MCF 10A (cell line): ENCODE results near the gene LKAAEAR1. TPM values are rescaled to one million over a fixed set of nuclear protein-coding genes. Genes with fewer than 3 reads are reported as not detected.
"Not testable (repeated sequence)": the region's sequence is repeated elsewhere in the genome, so short reads cannot be mapped to it uniquely, and the experiment has no call there.

Source experiments
- BruUV-seq: library from RNA; stranded (reverse); fragments of 400-500 nt; replicated peaks from 2 replicates; lab custom pipeline; 2021; lab: Mats Ljungman, UMichigan
- CTCF ChIA-PET: fragments of 300-600 bp; sonication (Branson Sonifier 250); formaldehyde crosslinking; extraction: SDS; loops from one replicate; lab custom pipeline; 2021; ENCODE audit warnings: antibody characterized with exemption, inconsistent platforms; lab: Yijun Ruan, JAX
- POLR2A ChIA-PET: fragments of 300-600, 350-650 bp; sonication (Branson Sonifier 250); formaldehyde crosslinking; extraction: SDS; loops from one replicate; lab custom pipeline; 2020; ENCODE audit warnings: antibody characterized with exemption, inconsistent platforms; lab: Yijun Ruan, JAX
- DNase-seq: peaks from one replicate; pipeline ENCODE4 v3.0.0-alpha.2; 2018; ENCODE audit not compliant: unreplicated experiment
- H3K27ac Mint-ChIP-seq: one replicate; pipeline ENCODE4 v1.8.0; 2022; ENCODE audit warnings: mild to moderate bottlenecking, low read depth, mixed read lengths; ENCODE audit not compliant: unreplicated experiment
- H3K27me3 Mint-ChIP-seq: one replicate; pipeline ENCODE4 v1.8.0; 2022; ENCODE audit warnings: mixed read lengths; ENCODE audit not compliant: insufficient read depth, unreplicated experiment
- H3K36me3 Mint-ChIP-seq: one replicate; pipeline ENCODE4 v1.8.0; 2022; ENCODE audit warnings: mild to moderate bottlenecking, moderate library complexity, mixed read lengths; ENCODE audit not compliant: insufficient read depth, unreplicated experiment
- H3K4me1 Mint-ChIP-seq: one replicate; pipeline ENCODE4 v1.8.0; 2022; ENCODE audit warnings: mixed read lengths; ENCODE audit not compliant: insufficient read depth, unreplicated experiment
- H3K4me3 Mint-ChIP-seq: one replicate; pipeline ENCODE4 v1.8.0; 2022; ENCODE audit warnings: mild to moderate bottlenecking, moderate library complexity, mixed read lengths; ENCODE audit not compliant: unreplicated experiment
- H3K9me3 Mint-ChIP-seq: one replicate; pipeline ENCODE4 v1.8.0; 2022; ENCODE audit warnings: mixed read lengths; ENCODE audit not compliant: unreplicated experiment
- CTCF ChIP-seq: fragments of 200-600 bp; IDR thresholded peaks from one replicate; pipeline ENCODE4 v1.8.0; 2022; ENCODE audit warnings: antibody characterized with exemption, mild to moderate bottlenecking; ENCODE audit not compliant: unreplicated experiment
- intact Hi-C: fragments of 100-400 bp; cut with micrococcal nuclease; formaldehyde crosslinking; loops from 2 replicates; pipeline ENCODE4 v1.14.1; 2022
- total RNA-seq: library from RNA; stranded (reverse); gene quantifications from 2 replicates; pipeline ENCODE4 v1.2.3, GENCODE V29; 2022

LKAAEAR1 gene
- total RNA-seq, 1 experiment from 2014 or later = not detected

GRCh38 chr20:64119681-64120341 lies 35.6 kb upstream of the LKAAEAR1 start:
- DNase-seq = no peak
- peaks cover 38% of the 10 kb centered on the region for H3K27me3 Mint-ChIP-seq
- intact Hi-C loops = loop anchor here (1.0 to 2.0 kb wide), 3 partner anchors 37 to 141 kb away; partner anchors contain the start of gene SAMD10
- no peak overlapping the region for H3K4me3 Mint-ChIP-seq
- no peaks in the 10 kb centered on the region for H3K9me3 Mint-ChIP-seq
- CTCF ChIA-PET = interaction anchor here (0.6 to 5.7 kb wide), 35 partner anchors 9 to 920 kb away, joined by 3 to 93 read pairs (median 5); partner anchors contain the start of genes C20orf204, LKAAEAR1, OPRL1 and RGS19
- no TSS peak for BruUV-seq
- no peak overlapping the region for H3K27ac Mint-ChIP-seq
- POLR2A ChIA-PET = interaction anchor here (0.6 to 1.6 kb wide), 6 partner anchors 8 to 412 kb away, joined by 3 to 6 read pairs (median 4); partner anchors contain the start of genes ARFRP1, LKAAEAR1 and ZGPAT
- no peak for TF ChIP-seq CTCF
- no peaks in the 10 kb centered on the region for H3K36me3 Mint-ChIP-seq
- no peaks in the 10 kb centered on the region for H3K4me1 Mint-ChIP-seq

- DNase-seq = no peak
- Mint-ChIP-seq H3K27ac (no peak overlapping the region), H3K27me3 (peaks cover 33% of the 10 kb centered on the region), H3K36me3 (no peaks in the 10 kb centered on the region), H3K4me3 (no peak overlapping the region), H3K9me3 (no peaks in the 10 kb centered on the region), H3K4me1 (no peaks in the 10 kb centered on the region)
- CTCF ChIA-PET = interaction anchor here (0.6 to 5.7 kb wide), 18 partner anchors 15 to 623 kb away, joined by 3 to 93 read pairs (median 5); partner anchors contain the start of genes LKAAEAR1, OPRL1, RGS19 and SAMD10
- no TSS peak for BruUV-seq
- TF ChIP-seq CTCF = no peak
- intact Hi-C loops = no loop called here
- POLR2A ChIA-PET = no interaction called here
These were observed 35.1 kb upstream of the LKAAEAR1 start for GRCh38 chr20:64119301-64119680.

GRCh38 chr20:64117432-64117777 lies 33.2 kb upstream of the LKAAEAR1 start:
- intact Hi-C loops, POLR2A ChIA-PET, H3K36me3 Mint-ChIP-seq, H3K9me3 Mint-ChIP-seq, DNase-seq, H3K4me1 Mint-ChIP-seq, H3K4me3 Mint-ChIP-seq, H3K27ac Mint-ChIP-seq, BruUV-seq: not testable (repeated sequence)
- H3K27me3 Mint-ChIP-seq = peaks cover 14% of the 10 kb centered on the region
- CTCF ChIA-PET = interaction anchor here (1.2 to 5.7 kb wide), 2 partner anchors 35 to 79 kb away, joined by 4 to 93 read pairs; partner anchors contain the start of genes LKAAEAR1, OPRL1 and RGS19

GRCh38 chr20:64116541-64117431 lies 32.6 kb upstream of the LKAAEAR1 start:
- Mint-ChIP-seq H3K4me3 (no peak overlapping the region), H3K27ac (no peak overlapping the region), H3K27me3 (peaks cover 8% of the 10 kb centered on the region), H3K36me3 (no peaks in the 10 kb centered on the region), H3K9me3 (no peaks in the 10 kb centered on the region), H3K4me1 (no peaks in the 10 kb centered on the region)
- BruUV-seq = no TSS peak
- no peak for DNase-seq
- TF ChIP-seq CTCF = no peak
- intact Hi-C loops = no loop called here
- CTCF ChIA-PET = interaction anchor here (0.9 to 1.9 kb wide), 4 partner anchors 16 to 78 kb away, joined by 3 to 6 read pairs (median 4); no protein-coding TSS in a partner anchor
- POLR2A ChIA-PET = no interaction called here
